GM18867 (cell line): Measurements from ENCODE around the gene ANGPTL2.

Experiments
- ATAC-seq: cut with Tn5 transposase; IDR thresholded peaks from one replicate; pipeline ENCODE4 v1.9.1; 2021; ENCODE audit warnings: mild to moderate bottlenecking, moderate library complexity; ENCODE audit not compliant: unreplicated experiment

ANGPTL2 gene

GRCh38 chr9:127079446-127080140 is 42.8 kb downstream of the ANGPTL2 start:
- no peak for ATAC-seq

GRCh38 chr9:127078988-127079387 is 43.4 kb downstream of the ANGPTL2 start:
- no peak for ATAC-seq

GRCh38 chr9:127078336-127078735 is 44.1 kb downstream of the ANGPTL2 start:
- ATAC-seq: no peak

- ATAC-seq: no peak
These were observed 44.8 kb downstream of the ANGPTL2 start for GRCh38 chr9:127077644-127077946.

- no peak for ATAC-seq
These were observed 45.4 kb downstream of the ANGPTL2 start for GRCh38 chr9:127076860-127077643.

- ATAC-seq: no peak
These were observed 46.6 kb downstream of the ANGPTL2 start for GRCh38 chr9:127075624-127076372.

- ATAC-seq: no peak
These were observed 47.6 kb downstream of the ANGPTL2 start for GRCh38 chr9:127074561-127075548.

- ATAC-seq: no peak
These were observed 54.7 kb downstream of the ANGPTL2 start for GRCh38 chr9:127067603-127068220.

- ATAC-seq: no peak
These were observed 55.6 kb downstream of the ANGPTL2 start for GRCh38 chr9:127066851-127067136.

GRCh38 chr9:127066060-127066850 is 56.2 kb downstream of the ANGPTL2 start:
- ATAC-seq: no peak

- no peak for ATAC-seq
These were observed 56.8 kb downstream of the ANGPTL2 start for GRCh38 chr9:127065592-127065991.

GRCh38 chr9:127064335-127064734 is 58.1 kb downstream of the ANGPTL2 start:
- no peak for ATAC-seq

GRCh38 chr9:127061411-127061810 is 61.0 kb downstream of the ANGPTL2 start:
- no peak for ATAC-seq

- ATAC-seq: no peak
These were observed 62.6 kb downstream of the ANGPTL2 start for GRCh38 chr9:127059765-127060361.

GRCh38 chr9:127059030-127059429 is 63.4 kb downstream of the ANGPTL2 start:
- no peak for ATAC-seq

- ATAC-seq: no peak
These were observed 63.8 kb downstream of the ANGPTL2 start for GRCh38 chr9:127058645-127059021.

- ATAC-seq: no peak
These were observed 64.3 kb downstream of the ANGPTL2 start for GRCh38 chr9:127058011-127058644.

GRCh38 chr9:127056446-127056845 is 66.0 kb downstream of the ANGPTL2 start:
- ATAC-seq: no peak
